Hepatocyte (in vitro differentiated cells): Measurements from ENCODE around the gene EPC1. TPM values are rescaled to one million over a fixed set of nuclear protein-coding genes. Genes with fewer than 3 reads are reported as not detected.

Experiments
- DNase-seq: peaks from one replicate; pipeline ENCODE4 v3.0.0-alpha.2; 2016; ENCODE audit warnings: low spot score
- H2AFZ ChIP-seq: fragments of 200-600 bp; sonication (generic); 2 replicates; pipeline ENCODE4 v1.6.0; 2016; ENCODE audit warnings: antibody characterized with exemption, mild to moderate bottlenecking
- H3K27ac ChIP-seq: fragments of 200-600 bp; sonication (generic); 2 replicates; pipeline ENCODE4 v1.5.1; 2016; ENCODE audit warnings: mild to moderate bottlenecking
- H3K27me3 ChIP-seq: fragments of 200-600 bp; sonication (generic); 2 replicates; pipeline ENCODE4 v1.6.1; 2016
- H3K36me3 ChIP-seq: fragments of 200-600 bp; sonication (generic); replicated peaks from 2 replicates; pipeline ENCODE4 v1.5.1; 2016; ENCODE audit warnings: low read depth; ENCODE audit not compliant: insufficient read depth
- H3K4me1 ChIP-seq: fragments of 200-600 bp; sonication (generic); 2 replicates; pipeline ENCODE4 v1.5.1; 2016; ENCODE audit warnings: mild to moderate bottlenecking, moderate library complexity; ENCODE audit not compliant: insufficient read depth
- H3K4me2 ChIP-seq: fragments of 200-600 bp; sonication (generic); 2 replicates; pipeline ENCODE4 v1.6.0; 2016
- H3K4me3 ChIP-seq: fragments of 200-600 bp; sonication (generic); 2 replicates; pipeline ENCODE4 v1.5.1; 2016; ENCODE audit warnings: mild to moderate bottlenecking
- H3K79me2 ChIP-seq: fragments of 200-600 bp; sonication (generic); 2 replicates; pipeline ENCODE4 v1.6.0; 2017; ENCODE audit warnings: mild to moderate bottlenecking
- H3K9me2 ChIP-seq: fragments of 200-600 bp; sonication (generic); replicated peaks from 2 replicates; pipeline ENCODE4 v1.6.0; 2017; ENCODE audit warnings: mild to moderate bottlenecking; ENCODE audit not compliant: insufficient read depth
- H3K9me3 ChIP-seq: fragments of 200-600 bp; sonication (generic); 2 replicates; pipeline ENCODE4 v1.5.1; 2016; ENCODE audit warnings: low read depth, mild to moderate bottlenecking
- H4K20me1 ChIP-seq: fragments of 200-600 bp; sonication (generic); 2 replicates; pipeline ENCODE4 v1.6.0; 2016; ENCODE audit warnings: mild to moderate bottlenecking; ENCODE audit not compliant: insufficient read depth, poor library complexity, severe bottlenecking
- CTCF ChIP-seq: fragments of 200-600 bp; sonication (generic); IDR thresholded peaks from 2 replicates; pipeline ENCODE4 v1.5.1; 2016; ENCODE audit warnings: antibody characterized with exemption, mild to moderate bottlenecking; ENCODE audit not compliant: poor library complexity
- EZH2 ChIP-seq: fragments of 200-600 bp; sonication (generic); IDR thresholded peaks from 2 replicates; pipeline ENCODE4 v1.6.1; 2016; ENCODE audit warnings: antibody characterized with exemption, mild to moderate bottlenecking, borderline replicate concordance
- EZH2phosphoT487 ChIP-seq: fragments of 200-600 bp; sonication (generic); IDR thresholded peaks from one replicate; pipeline ENCODE4 v1.6.1; 2018; ENCODE audit warnings: antibody characterized with exemption, mild to moderate bottlenecking, low read depth, moderate library complexity; ENCODE audit not compliant: unreplicated experiment, severe bottlenecking
- WGBS: methylation state at CpG from one replicate; pipeline ENCODE4 v1.1.6; 2016; ENCODE audit warnings: low lambda C conversion rate; ENCODE audit errors: missing lambda C conversion rate; 5-methylcytosine and 5-hydroxymethylcytosine counted together
- polyA plus RNA-seq: library from polyadenylated mRNA; unstranded; fragments of >200 nt; fragmentation: Nextera tagmentation; extraction: Ambion mirVana; gene quantifications from 2 replicates; pipeline ENCODE4 v1.2.1, GENCODE V29; 2016
- total RNA-seq: library from RNA; depleted of rRNA; stranded (reverse); fragments of >200 nt; gene quantifications from 2 replicates; pipeline ENCODE4 v1.2.3, GENCODE V29; 2014

EPC1 gene
- total and polyA plus RNA-seq, 2 experiments from 2014 or later: 19.4 to 36.3 TPM

DNA sequence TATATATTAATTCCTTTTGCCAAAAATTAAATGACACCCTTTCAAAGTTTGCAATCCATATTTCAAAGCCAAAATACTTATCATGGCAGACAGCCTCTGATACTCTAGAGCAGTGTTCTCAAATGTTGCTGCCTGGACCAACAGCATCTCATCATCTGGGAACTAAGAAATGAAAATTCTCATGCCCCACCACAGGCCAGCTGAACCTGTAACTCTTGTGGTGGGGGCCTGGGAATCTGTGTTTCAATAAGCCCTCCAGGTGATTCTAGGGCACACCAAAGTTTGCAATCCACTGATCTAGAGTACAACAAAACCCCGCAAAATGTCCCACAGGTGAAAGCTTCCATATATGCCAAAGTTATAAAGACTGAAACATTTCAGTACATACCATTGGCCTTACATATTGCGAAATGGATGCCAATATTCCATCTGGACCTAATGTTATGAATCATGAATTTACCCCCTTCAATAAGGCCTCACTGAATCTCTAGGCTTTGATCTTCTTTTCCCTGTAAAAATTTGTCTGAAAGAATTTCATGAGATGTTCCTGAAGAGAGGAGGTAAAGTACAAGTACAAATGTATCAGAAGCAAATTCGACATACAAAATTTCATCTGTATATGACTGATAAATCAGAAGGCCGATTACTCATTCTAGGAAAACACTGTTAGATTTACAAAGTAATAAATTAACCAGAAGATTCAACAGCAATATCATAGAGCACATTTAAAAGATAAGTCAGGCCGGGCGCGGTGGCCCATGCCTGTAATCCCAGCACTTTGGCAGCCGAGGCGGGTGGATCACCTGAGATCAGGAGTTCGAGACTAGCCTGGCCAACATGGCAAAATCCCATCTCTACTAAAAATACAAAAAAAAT is 25.3 kb upstream of the EPC1 start:
- TF ChIP-seq CTCF: no peak
- TF ChIP-seq EZH2phosphoT487: no peak
- no peak for TF ChIP-seq EZH2
- H3K36me3 ChIP-seq: no peaks in the 10 kb centered on the region
- no peak overlapping the region for H3K4me2 ChIP-seq
- 85% methylated on average over 10 of the region's 10 CpGs for WGBS
- no peaks in the 10 kb centered on the region for H3K9me2 ChIP-seq
- H3K79me2 ChIP-seq: peaks cover 90% of the 10 kb centered on the region
- H3K27me3 ChIP-seq: no peaks in the 10 kb centered on the region
- DNase-seq: no peak
- H3K27ac ChIP-seq: no peak overlapping the region
- no peaks in the 10 kb centered on the region for H3K4me1 ChIP-seq
- H3K4me3 ChIP-seq: no peak overlapping the region
- H4K20me1 ChIP-seq: peaks cover 11% of the 10 kb centered on the region
- H3K9me3 ChIP-seq: no peaks in the 10 kb centered on the region
- no peak overlapping the region for H2AFZ ChIP-seq

DNA sequence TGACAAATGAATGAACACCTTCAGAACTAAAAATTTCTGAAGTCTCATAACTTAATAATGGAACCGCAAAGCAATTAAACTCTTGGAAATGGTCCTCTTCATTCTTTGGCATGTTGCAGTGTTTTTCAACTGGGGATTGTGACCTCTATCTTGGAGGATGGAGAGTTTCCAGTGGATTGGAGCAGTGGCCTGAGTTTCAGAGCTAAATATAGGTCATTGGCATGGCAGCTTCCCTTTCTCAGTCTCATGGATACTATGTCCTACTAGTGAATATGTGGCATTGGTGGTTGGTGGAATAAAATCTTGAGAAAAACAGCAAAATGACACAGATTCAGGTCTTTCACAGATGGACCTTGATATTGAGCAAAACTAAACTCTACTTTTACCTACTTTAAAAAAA is 24.1 kb upstream of the EPC1 start:
- Histone ChIP-seq H3K27ac (no peak overlapping the region), H4K20me1 (peaks cover 18% of the 10 kb centered on the region), H3K36me3 (no peaks in the 10 kb centered on the region), H3K79me2 (peaks cover 90% of the 10 kb centered on the region), H3K27me3 (no peaks in the 10 kb centered on the region), H3K4me1 (no peaks in the 10 kb centered on the region), H2AFZ (no peak overlapping the region), H3K9me2 (no peaks in the 10 kb centered on the region), H3K4me3 (no peak overlapping the region), H3K4me2 (no peak overlapping the region), H3K9me3 (no peaks in the 10 kb centered on the region)
- WGBS: 100% methylated on average over 1 of the region's 1 CpG
- no peak for DNase-seq
- TF ChIP-seq CTCF (no peak), EZH2phosphoT487 (no peak), EZH2 (no peak)

GRCh38 chr10:32367793-32368453 is 21.0 kb upstream of the EPC1 start:
- Histone ChIP-seq H3K79me2 (peaks cover 89% of the 10 kb centered on the region), H3K27ac (no peak overlapping the region), H3K4me2 (no peak overlapping the region), H3K9me3 (no peaks in the 10 kb centered on the region), H3K9me2 (no peaks in the 10 kb centered on the region), H4K20me1 (peaks cover 25% of the 10 kb centered on the region), H2AFZ (no peak overlapping the region), H3K36me3 (no peaks in the 10 kb centered on the region), H3K4me1 (no peaks in the 10 kb centered on the region), H3K27me3 (no peaks in the 10 kb centered on the region), H3K4me3 (no peak overlapping the region)
- TF ChIP-seq EZH2 (no peak), EZH2phosphoT487 (no peak), CTCF (peak; percentile 75)
- WGBS: 48% methylated on average over 7 of the region's 7 CpGs
- peak; percentile 81 for DNase-seq
